ENCODE measurements around the gene ZNF433.
"Not testable (repeated sequence)": the region's sequence is repeated elsewhere in the genome, so short reads cannot be mapped to it uniquely, and the experiment has no call there.

Gene ZNF433

GRCh38 chr19:12035220-12036172 lies at the start of gene ZNF433:
ZNF433 (minus strand) TSS chr19:12035679; CDS start chr19:12035539, 140 bp downstream.
- DNase-seq: peak; percentile 96
- no peaks in the 10 kb centered on the region for H3K9me3 ChIP-seq (ENCODE audit: severe bottlenecking)
- H3K36me3 ChIP-seq: peaks cover 6% of the 10 kb centered on the region
- peak within 1 kb of the TSS; percentile 92 for H3K27ac ChIP-seq
- peak within 1 kb of the TSS; percentile 98 for H3K4me3 ChIP-seq (ENCODE audit: low read depth, low read length)
- no peak for TF ChIP-seq CTCF (IDR thresholded peaks at IDR 0.05; ENCODE audit: low read depth, low read length)
- no peaks in the 10 kb centered on the region for H3K27me3 ChIP-seq (ENCODE audit: insufficient read depth, low read depth, severe bottlenecking)

- Histone ChIP-seq H3K9me3 (ENCODE audit: severe bottlenecking) (peaks cover 16% of the 10 kb centered on the region), H3K36me3 (peaks cover 41% of the 10 kb centered on the region)
- DNase-seq; H3K27ac ChIP-seq; H3K27me3 ChIP-seq (ENCODE audit: insufficient read depth, low read depth, severe bottlenecking); H3K4me3 ChIP-seq (ENCODE audit: low read depth, low read length): not testable (repeated sequence)
Measured at GRCh38 chr19:12083336-12083735, 47.9 kb upstream of the ZNF433 start.

GRCh38 chr19:12077375-12077774 lies 41.9 kb upstream of the ZNF433 start:
- Histone ChIP-seq H3K4me3 (ENCODE audit: low read depth, low read length) (no peak overlapping the region), H3K9me3 (ENCODE audit: severe bottlenecking) (peaks cover 65% of the 10 kb centered on the region), H3K27ac (no peak overlapping the region), H3K36me3 (peaks cover 89% of the 10 kb centered on the region), H3K27me3 (ENCODE audit: insufficient read depth, low read depth, severe bottlenecking) (no peaks in the 10 kb centered on the region)
- no peak for TF ChIP-seq CTCF (IDR thresholded peaks at IDR 0.05; ENCODE audit: low read depth, low read length)
- DNase-seq: no peak

- not testable (repeated sequence) for H3K27ac ChIP-seq; H3K4me3 ChIP-seq (ENCODE audit: low read depth, low read length); DNase-seq; H3K27me3 ChIP-seq (ENCODE audit: insufficient read depth, low read depth, severe bottlenecking)
- peaks cover 91% of the 10 kb centered on the region for H3K36me3 ChIP-seq
- H3K9me3 ChIP-seq (ENCODE audit: severe bottlenecking): peaks cover 65% of the 10 kb centered on the region
Measured at GRCh38 chr19:12076331-12076730, 40.9 kb upstream of the ZNF433 start.

GRCh38 chr19:12075538-12076139 lies 40.2 kb upstream of the ZNF433 start:
- no peak overlapping the region for H3K4me3 ChIP-seq (ENCODE audit: low read depth, low read length)
- TF ChIP-seq CTCF (IDR thresholded peaks at IDR 0.05; ENCODE audit: low read depth, low read length): no peak
- DNase-seq: no peak
- peaks cover 65% of the 10 kb centered on the region for H3K9me3 ChIP-seq (ENCODE audit: severe bottlenecking)
- no peaks in the 10 kb centered on the region for H3K27me3 ChIP-seq (ENCODE audit: insufficient read depth, low read depth, severe bottlenecking)
- peaks cover 93% of the 10 kb centered on the region for H3K36me3 ChIP-seq
- H3K27ac ChIP-seq: no peak overlapping the region

GRCh38 chr19:12064590-12065538 lies 29.4 kb upstream of the ZNF433 start, which contains the start of gene ZNF844:
ZNF844 (plus strand) TSS chr19:12064731; CDS start chr19:12064874, 143 bp downstream.
- no peaks in the 10 kb centered on the region for H3K27me3 ChIP-seq (ENCODE audit: insufficient read depth, low read depth, severe bottlenecking)
- TF ChIP-seq CTCF (IDR thresholded peaks at IDR 0.05; ENCODE audit: low read depth, low read length): no peak
- H3K27ac ChIP-seq: peak within 1 kb of the TSS; percentile 90
- H3K4me3 ChIP-seq (ENCODE audit: low read depth, low read length): peak within 1 kb of the TSS; percentile 89
- peak; percentile 96 for DNase-seq
- peaks cover 29% of the 10 kb centered on the region for H3K36me3 ChIP-seq
- peaks cover 7% of the 10 kb centered on the region for H3K9me3 ChIP-seq (ENCODE audit: severe bottlenecking)
